H1 (cell line): ENCODE results near the gene PAF1. TPM values are rescaled to one million over a fixed set of nuclear protein-coding genes. Genes with fewer than 3 reads are reported as not detected.

ENCODE experiments used
- CTCF ChIA-PET: fragments of 300-600 bp; sonication (Branson Sonifier 250); formaldehyde crosslinking; loops from one replicate; lab custom pipeline; 2021; ENCODE audit not compliant: partially characterized antibody; lab: Charles Lee
- POLR2A ChIA-PET: fragments of 300-600 bp; sonication (Branson Sonifier 250); formaldehyde crosslinking; loops from one replicate; lab custom pipeline; 2021; ENCODE audit warnings: inconsistent platforms; ENCODE audit not compliant: partially characterized antibody; lab: Charles Lee
- DNase-seq, 2 experiments: peaks; one replicate each; pipeline versions ENCODE4 v3.0.0 to v3.0.0-alpha.2; 2010 to 2022; ENCODE audit warnings: low spot score in 2 of 2, low read depth in 1 of 2, mixed read lengths in 1 of 2
- FAIRE-seq: peaks from 2 replicates; lab custom pipeline; 2011; peaks lifted over from hg19 to GRCh38; lab: Jason Lieb, UNC
- H2AFZ ChIP-seq: 2 replicates; pipeline ENCODE4 v1.8.1; 2012; ENCODE audit warnings: low read length, inconsistent platforms
- H2AK5ac ChIP-seq: 2 replicates; pipeline ENCODE4 v1.6.1; 2013; ENCODE audit warnings: low read depth, low read length
- H2BK120ac ChIP-seq: replicated peaks from 2 replicates; pipeline ENCODE3; 2013; ENCODE audit warnings: low read depth, low read length, inconsistent platforms
- H2BK12ac ChIP-seq: 2 replicates; pipeline ENCODE4 v1.6.1; 2013; ENCODE audit warnings: low read depth, low read length
- H2BK15ac ChIP-seq: 2 replicates; pipeline ENCODE4 v1.6.1; 2013; ENCODE audit warnings: low read length
- H2BK20ac ChIP-seq: 2 replicates; pipeline ENCODE4 v1.6.1; 2013; ENCODE audit warnings: low read length
- H2BK5ac ChIP-seq: 2 replicates; pipeline ENCODE4 v1.6.1; 2013; ENCODE audit warnings: low read depth, low read length
- H3K14ac ChIP-seq: 2 replicates; pipeline ENCODE4 v1.6.1; 2013; ENCODE audit warnings: inconsistent platforms; ENCODE audit not compliant: insufficient read length
- H3K18ac ChIP-seq: 2 replicates; pipeline ENCODE4 v1.6.1; 2013; ENCODE audit warnings: low read length; ENCODE audit errors: extremely low read depth
- H3K23ac ChIP-seq: 2 replicates; pipeline ENCODE4 v1.6.1; 2013; ENCODE audit warnings: inconsistent platforms; ENCODE audit not compliant: insufficient read length
- H3K23me2 ChIP-seq: 2 replicates; pipeline ENCODE4 v1.6.1; 2013; ENCODE audit warnings: low read depth, low read length
- H3K27ac ChIP-seq: 2 replicates; pipeline ENCODE4 v1.6.1; 2011; ENCODE audit warnings: low read depth, low read length, inconsistent platforms
- H3K27me3 ChIP-seq, 4 experiments: replicated peaks in 1 of 4; 1 replicate in 1 of 4; 2 replicates in 3 of 4; pipeline versions ENCODE4 v1.6.1 to v1.8.1; 2011 to 2013; ENCODE audit warnings: low read length in 3 of 4, mild to moderate bottlenecking in 3 of 4, inconsistent platforms in 2 of 4, mixed read lengths in 2 of 4, moderate library complexity in 1 of 4; ENCODE audit not compliant: control insufficient read depth in 3 of 4, insufficient read depth in 3 of 4; ENCODE audit errors: extremely low read depth in 1 of 4
- H3K36me3 ChIP-seq, 4 experiments: 2 replicates each; pipeline versions ENCODE4 v1.6.1 to v1.8.1; 2011 to 2013; ENCODE audit warnings: mild to moderate bottlenecking in 4 of 4, low read length in 3 of 4, moderate library complexity in 2 of 4, control low read depth in 1 of 4, inconsistent platforms in 1 of 4; ENCODE audit not compliant: insufficient read depth in 4 of 4, control insufficient read depth in 2 of 4
- H3K4ac ChIP-seq: replicated peaks from 2 replicates; pipeline ENCODE3; 2013; ENCODE audit warnings: low read length, low read depth, mixed read lengths, inconsistent platforms; ENCODE audit not compliant: insufficient read length
- H3K4me1 ChIP-seq, 4 experiments: replicated peaks in 1 of 4; 1 replicate in 1 of 4; 2 replicates in 3 of 4; pipeline versions ENCODE4 v1.6.1 to v1.8.1; 2011 to 2013; ENCODE audit warnings: low read length in 3 of 4, inconsistent platforms in 2 of 4, mixed read lengths in 1 of 4; ENCODE audit not compliant: insufficient read depth in 4 of 4, control insufficient read depth in 3 of 4
- H3K4me2 ChIP-seq, 2 experiments: 2 replicates each; pipeline versions ENCODE4 v1.6.1 to v1.8.1; 2011 to 2013; ENCODE audit warnings: low read depth in 2 of 2, low read length in 2 of 2, control low read depth in 1 of 2, inconsistent platforms in 1 of 2, mild to moderate bottlenecking in 1 of 2; ENCODE audit not compliant: insufficient read depth in 1 of 2
- H3K4me3 ChIP-seq, 4 experiments: fragments of 200-600, 300-600 bp in 1 of 4; sonication (generic), shearing (Covaris generic), sonication (Bioruptor Twin) in 1 of 4; 2 replicates each; pipeline versions ENCODE4 v1.5.1 to v1.8.1; 2011 to 2016; ENCODE audit warnings: low read length in 4 of 4, low read depth in 3 of 4, control low read depth in 2 of 4, inconsistent platforms in 2 of 4, mild to moderate bottlenecking in 2 of 4, mixed read lengths in 1 of 4, moderate library complexity in 1 of 4; ENCODE audit not compliant: insufficient read depth in 2 of 4; ENCODE audit errors: extremely low read depth in 1 of 4
- H3K56ac ChIP-seq: replicated peaks from 2 replicates; pipeline ENCODE3; 2013; ENCODE audit warnings: low read depth, mild to moderate bottlenecking, mixed read lengths, low read length, inconsistent platforms; ENCODE audit not compliant: insufficient read length
- H3K79me1 ChIP-seq: 2 replicates; pipeline ENCODE4 v1.6.1; 2013; ENCODE audit warnings: low read depth, low read length, control low read depth
- H3K79me2 ChIP-seq, 2 experiments: 2 replicates each; pipeline versions ENCODE4 v1.6.1 to v1.8.1; 2012 to 2013; ENCODE audit warnings: low read length in 2 of 2, mild to moderate bottlenecking in 2 of 2, inconsistent platforms in 1 of 2; ENCODE audit not compliant: insufficient read depth in 2 of 2, control insufficient read depth in 1 of 2
- H3K9ac ChIP-seq, 4 experiments: replicated peaks in 1 of 4; 1 replicate in 1 of 4; 2 replicates in 3 of 4; pipeline versions ENCODE4 v1.6.1 to v1.8.1; 2011 to 2013; ENCODE audit warnings: low read depth in 3 of 4, low read length in 3 of 4, control low read depth in 2 of 4, mild to moderate bottlenecking in 2 of 4, moderate library complexity in 2 of 4, inconsistent platforms in 1 of 4; ENCODE audit errors: extremely low read depth in 1 of 4
- H3K9me3 ChIP-seq, 2 experiments: 2 replicates each; pipeline versions ENCODE4 v1.6.1 to v1.8.1; 2012 to 2013; ENCODE audit warnings: mild to moderate bottlenecking in 2 of 2, moderate library complexity in 2 of 2, control low read depth in 1 of 2, inconsistent platforms in 1 of 2, low read depth in 1 of 2, low read length in 1 of 2, mixed read lengths in 1 of 2; ENCODE audit not compliant: insufficient read depth in 2 of 2
- H4K20me1 ChIP-seq, 2 experiments: replicated peaks in 1 of 2; 2 replicates each; pipeline versions ENCODE3 to v1.8.1; 2011 to 2013; ENCODE audit warnings: inconsistent platforms in 2 of 2, low read length in 2 of 2, mild to moderate bottlenecking in 1 of 2; ENCODE audit not compliant: insufficient read depth in 2 of 2, control insufficient read depth in 1 of 2
- H4K5ac ChIP-seq: 2 replicates; pipeline ENCODE4 v1.6.1; 2013; ENCODE audit warnings: low read length, low read depth, mixed read lengths, inconsistent platforms; ENCODE audit not compliant: insufficient read length
- H4K8ac ChIP-seq: 2 replicates; pipeline ENCODE4 v1.8.0; 2013; ENCODE audit warnings: mild to moderate bottlenecking, moderate library complexity, low read length, inconsistent platforms; ENCODE audit not compliant: insufficient read depth; ENCODE audit errors: extremely low read depth
- H4K91ac ChIP-seq: replicated peaks from 2 replicates; pipeline ENCODE3; 2013; ENCODE audit warnings: low read length, mixed read lengths, inconsistent platforms; ENCODE audit not compliant: insufficient read length
- NRF1 ChIP-seq: IDR thresholded peaks from 2 replicates; pipeline ENCODE4 v1.6.1; 2011; ENCODE audit warnings: mild to moderate bottlenecking, low read depth, low read length, improper control_type of control experiment
- WGBS, 2 experiments: shearing (Covaris generic) in 1 of 2; methylation state at CpG; one replicate each; pipeline versions ENCODE4 v1.1.6 to v1.1.7; 2013 to 2015; ENCODE audit warnings: low lambda C conversion rate in 2 of 2, mixed read lengths in 2 of 2, inconsistent platforms in 1 of 2, low coverage in 1 of 2, missing lambda C conversion rate in 1 of 2; ENCODE audit not compliant: insufficient replicate concordance in 2 of 2, insufficient coverage in 1 of 2, insufficient read length in 1 of 2; ENCODE audit errors: extremely low coverage in 1 of 2, missing lambda C conversion rate in 1 of 2; 5-methylcytosine and 5-hydroxymethylcytosine counted together
- polyA plus RNA-seq, 7 experiments: library from polyadenylated mRNA; depleted of rRNA in 3 of 7; stranded (reverse) in 5 of 7; unstranded in 2 of 7; fragments of >200 nt in 5 of 7; fragments of 200-250 nt in 2 of 7; gene quantifications; 1 replicate in 5 of 7; 2 replicates in 1 of 7; 4 replicates in 1 of 7; pipeline versions ENCODE4 v1.2.1 to v1.2.3, GENCODE V29; 2011 to 2013; ENCODE audit warnings: missing spikeins in 2 of 7, mixed read lengths in 2 of 7
- total RNA-seq: library from RNA; stranded (reverse); fragmentation: NEBNext Ultra II Directional; extraction: Animal tissue kit (Norgen Biotek cat#: 25700); gene quantifications from 2 replicates; pipeline ENCODE4 v1.2.1, GENCODE V29; 2021

PAF1 gene
- total and polyA plus RNA-seq, 2 of the 8 experiments (the other 6 are each of a cell fraction or from before 2014, with no cell fraction given) = 31.4 to 58.6 TPM

GRCh38 chr19:39352381-39353255 is 38.3 kb downstream of the PAF1 start:
- ChIA-PET POLR2A (interaction anchor here (1.1 to 4.9 kb wide), 4 partner anchors 9 to 39 kb away, joined by 3 to 18 read pairs (median 6); partner anchors contain the start of genes GMFG, MED29 and PAF1), CTCF (interaction anchor here (0.6 to 2.3 kb wide), 5 partner anchors 14 to 1109 kb away, joined by 3 to 6 read pairs (median 3); no protein-coding TSS in a partner anchor)
- Histone ChIP-seq H3K4ac (no peak overlapping the region), H3K4me2 (no peak overlapping the region), H2BK12ac (no peak overlapping the region), H3K36me3 (peaks cover 27 to 53% (median 40%) of the 10 kb centered on the region in 4 experiments), H3K27ac (no peak overlapping the region), H3K4me3 (no peak overlapping the region), H3K14ac (no peak overlapping the region), H3K9me3 (no peaks in the 10 kb centered on the region), H3K23ac (no peak overlapping the region), H3K56ac (no peak overlapping the region), H4K91ac (no peak overlapping the region), H2AK5ac (no peak overlapping the region), H3K79me2 (no peaks in the 10 kb centered on the region; a peak in 1 of 4 replicates), H3K79me1 (0 out of 2 replicates have a peak, but pooled peaks cover 2% of the 10 kb centered on the region), H2BK5ac (no peak overlapping the region), H4K5ac (no peak overlapping the region), H3K4me1 (no peaks in the 10 kb centered on the region), H4K20me1 (peaks cover 7 to 10% of the 10 kb centered on the region in 2 experiments), H2BK120ac (no peak overlapping the region), H3K27me3 (no peaks in the 10 kb centered on the region), H2BK15ac (no peak overlapping the region), H3K23me2 (no peaks in the 10 kb centered on the region), H3K9ac (no peak overlapping the region), H2AFZ (no peak overlapping the region), H3K18ac (no peak overlapping the region), H2BK20ac (no peak overlapping the region), H4K8ac (no peak overlapping the region)
- DNase-seq = no peak
- no peak for TF ChIP-seq NRF1
- WGBS, 2 experiments = 91% methylated on average over 11 of the region's 12 CpGs; no CpG with 5 or more reads in 1 of the 2 experiments
- no peak for FAIRE-seq
